Esophagus (tissue), 2 donors: ENCODE results near the gene HNRNPC. TPM values are rescaled to one million over a fixed set of nuclear protein-coding genes. Genes with fewer than 3 reads are reported as not detected.
A peak's percentile ranks its signal among the peaks of the same experiment; 100 is the strongest.
"Not testable (repeated sequence)": the region's sequence is repeated elsewhere in the genome, so short reads cannot be mapped to it uniquely, and the experiment has no call there.

Source experiments
- H3K27ac ChIP-seq, 2 donors: one replicate each; pipeline ENCODE4 v1.5.1; 2013; ENCODE audit warnings: low read depth in 2 of 2, mild to moderate bottlenecking in 2 of 2, inconsistent platforms in 1 of 2, low read length in 1 of 2, moderate library complexity in 1 of 2
- H3K27me3 ChIP-seq, 2 donors: one replicate each; pipeline ENCODE4 v1.6.1; 2013; ENCODE audit warnings: low read length in 2 of 2, control low read depth in 1 of 2, mild to moderate bottlenecking in 1 of 2; ENCODE audit not compliant: insufficient read depth in 2 of 2, control insufficient read depth in 1 of 2
- H3K36me3 ChIP-seq, 2 donors: one replicate each; pipeline ENCODE4 v1.6.1; 2013; ENCODE audit warnings: low read length in 1 of 2; ENCODE audit not compliant: control insufficient read depth in 2 of 2, insufficient read depth in 2 of 2
- H3K4me1 ChIP-seq, 2 donors: one replicate each; pipeline ENCODE4 v1.6.1; 2013; ENCODE audit warnings: low read length in 1 of 2; ENCODE audit not compliant: control insufficient read depth in 2 of 2, insufficient read depth in 2 of 2
- H3K4me3 ChIP-seq, 2 donors: one replicate each; pipeline ENCODE4 v1.5.1; 2013; ENCODE audit warnings: low read length in 2 of 2, mild to moderate bottlenecking in 2 of 2, low read depth in 1 of 2, moderate library complexity in 1 of 2
- H3K9me3 ChIP-seq, 2 donors: one replicate each; pipeline ENCODE4 v1.6.1; 2013; ENCODE audit warnings: mild to moderate bottlenecking in 2 of 2, low read depth in 1 of 2, low read length in 1 of 2, moderate library complexity in 1 of 2; ENCODE audit not compliant: control insufficient read depth in 2 of 2, insufficient read depth in 1 of 2
- WGBS, 2 donors: extraction: QIAGEN DNeasy Blood & Tissue Kit; methylation state at CpG; one replicate each; pipeline ENCODE4 v1.1.7; 2013; 5-methylcytosine and 5-hydroxymethylcytosine counted together
- polyA plus RNA-seq, 2 donors: library from polyadenylated mRNA; stranded (reverse); fragments of 200-250 nt; gene quantifications; one replicate each; pipeline ENCODE4 v1.2.3, GENCODE V29; 2013
- donor health status: healthy with polysubstance abuse.
- donor health status: Bipolar disorder and iron deficiency.

The HNRNPC gene
- polyA plus RNA-seq, 2 donors: 431 to 699 TPM

DNA sequence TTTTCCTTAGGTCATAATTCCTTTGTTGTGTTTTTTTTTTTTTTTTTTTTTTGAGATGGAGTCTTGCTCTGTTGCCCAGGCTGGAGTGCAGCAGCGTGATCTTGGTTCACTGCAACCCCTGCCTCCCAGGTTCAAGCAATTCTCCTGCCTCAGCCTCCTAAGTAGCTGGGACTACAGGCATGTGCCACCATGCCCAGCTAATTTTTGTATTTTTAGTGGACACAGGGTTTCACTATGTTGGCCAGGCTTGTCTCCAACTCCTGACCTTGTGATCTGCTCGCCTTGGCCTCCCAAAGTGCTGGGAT, 33.5 kb upstream of the HNRNPC start:
- H3K27ac ChIP-seq, H3K4me1 ChIP-seq, H3K4me3 ChIP-seq, H3K9me3 ChIP-seq, H3K27me3 ChIP-seq, H3K36me3 ChIP-seq: not testable (repeated sequence)
- 92 to 94% methylated on average over 2 of the region's 2 CpGs for WGBS, 2 donors

DNA sequence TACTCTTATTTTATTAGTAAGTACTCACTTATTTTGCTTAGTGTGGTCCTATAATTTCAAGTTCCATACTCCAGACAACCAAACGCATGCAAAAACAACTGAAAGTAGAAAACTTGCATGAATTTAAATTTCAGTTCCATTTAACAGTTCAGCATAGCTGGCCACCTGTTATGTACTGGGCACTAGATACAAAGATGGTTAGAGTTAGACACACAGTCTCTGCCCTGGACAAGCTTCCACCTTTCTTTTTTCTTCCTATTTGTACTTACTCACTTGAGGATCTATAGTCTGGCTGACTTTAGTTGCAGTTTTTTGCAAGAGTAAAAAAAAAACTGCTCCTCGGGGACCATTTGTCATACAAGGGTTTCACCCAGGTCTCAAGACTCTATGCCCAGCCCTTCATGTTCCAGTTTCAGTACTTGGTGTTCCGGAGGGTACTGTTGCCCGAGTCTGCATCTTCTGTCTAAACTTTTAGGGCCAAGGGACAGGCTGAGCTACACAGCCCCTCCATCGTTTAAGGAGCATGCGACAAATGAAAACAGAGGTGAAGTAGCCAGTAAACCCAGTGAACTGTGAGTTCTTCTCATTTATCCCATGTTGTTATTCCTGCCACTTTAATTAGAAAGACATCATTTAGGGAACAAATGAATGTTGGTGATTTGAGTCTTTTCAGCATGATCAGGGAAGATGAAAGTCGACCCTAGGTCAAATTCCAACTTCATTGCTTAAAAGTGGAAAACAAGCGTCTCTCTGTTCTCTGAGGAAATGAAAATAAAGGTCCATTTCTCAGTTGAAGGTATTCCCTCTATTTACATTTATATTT, 33.0 kb upstream of the HNRNPC start:
- Histone ChIP-seq H3K4me3 (no peak overlapping the region), H3K9me3 (no peaks in the 10 kb centered on the region)

DNA sequence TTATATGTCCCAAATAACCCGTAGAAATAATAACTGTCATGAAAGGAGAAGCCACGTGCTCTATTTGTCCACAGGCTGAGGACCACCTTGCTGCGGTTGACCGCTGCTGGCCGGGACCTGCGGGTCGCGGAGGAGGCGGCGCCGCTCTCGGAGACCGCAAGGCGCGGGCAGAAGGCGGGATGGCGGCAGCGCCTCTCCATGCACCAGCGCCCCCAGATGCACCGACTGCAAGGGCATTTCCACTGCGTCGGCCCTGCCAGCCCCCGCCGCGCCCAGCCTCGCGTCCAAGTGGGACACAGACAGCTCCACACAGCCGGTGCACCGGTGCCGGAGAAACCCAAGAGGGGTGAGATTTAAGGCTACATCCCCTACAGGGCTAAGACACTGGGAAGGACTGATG, 31.6 kb upstream of the HNRNPC start:
- Histone ChIP-seq H3K36me3 (no peaks in the 10 kb centered on the region), H3K27me3 (peaks cover 0 to 3% of the 10 kb centered on the region in 2 donors), H3K27ac (no peak overlapping the region), H3K9me3 (no peaks in the 10 kb centered on the region), H3K4me1 (peaks cover 0 to 4% of the 10 kb centered on the region in 2 donors), H3K4me3 (peak overlapping the region in 1 of 2 donors; percentile 30)
- 2 to 3% methylated on average over 30 of the region's 30 CpGs for WGBS, 2 donors

More for the DNA sequence above, 33.0 kb upstream of the HNRNPC start:
- no peak overlapping the region for H3K27ac ChIP-seq
- WGBS, 2 donors: 78 to 79% methylated on average over 8 of the region's 8 CpGs
- peaks cover 0 to 4% of the 10 kb centered on the region in 2 donors for H3K4me1 ChIP-seq
- H3K27me3 ChIP-seq: peaks cover 0 to 3% of the 10 kb centered on the region in 2 donors
- H3K36me3 ChIP-seq: no peaks in the 10 kb centered on the region

DNA sequence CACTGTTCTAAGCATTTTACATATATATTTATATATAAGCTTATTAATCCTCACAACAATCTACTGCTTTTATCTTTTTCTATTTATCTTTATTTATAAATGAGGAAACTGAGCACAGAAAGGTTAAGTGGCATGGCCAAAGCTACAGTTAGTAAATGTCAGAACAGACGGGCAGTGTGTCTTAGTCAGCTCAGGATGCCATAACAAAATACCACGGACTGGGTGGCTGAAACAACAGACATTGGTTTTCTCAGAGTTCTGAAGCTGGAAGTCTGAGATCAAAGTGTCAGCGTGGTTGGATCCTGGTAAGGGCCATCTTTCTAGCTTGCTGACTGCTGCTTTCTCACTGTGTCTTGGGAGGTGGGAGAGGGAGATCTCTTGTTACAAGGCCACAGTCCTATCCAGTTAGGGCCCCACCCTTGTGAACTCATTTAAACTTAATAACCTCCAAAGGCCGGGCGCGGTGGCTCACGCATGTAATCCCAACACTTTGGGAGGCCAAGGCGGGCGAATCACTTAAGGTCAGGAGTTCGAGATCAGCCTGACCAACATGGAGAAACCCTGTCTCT, 30.4 kb upstream of the HNRNPC start:
- Histone ChIP-seq H3K4me3 (no peak overlapping the region), H3K9me3 (no peaks in the 10 kb centered on the region), H3K27me3 (peaks cover 0 to 3% of the 10 kb centered on the region in 2 donors), H3K27ac (no peak overlapping the region), H3K4me1 (peaks cover 0 to 4% of the 10 kb centered on the region in 2 donors), H3K36me3 (no peaks in the 10 kb centered on the region)
- 83 to 87% methylated on average over 10 of the region's 10 CpGs for WGBS, 2 donors

DNA sequence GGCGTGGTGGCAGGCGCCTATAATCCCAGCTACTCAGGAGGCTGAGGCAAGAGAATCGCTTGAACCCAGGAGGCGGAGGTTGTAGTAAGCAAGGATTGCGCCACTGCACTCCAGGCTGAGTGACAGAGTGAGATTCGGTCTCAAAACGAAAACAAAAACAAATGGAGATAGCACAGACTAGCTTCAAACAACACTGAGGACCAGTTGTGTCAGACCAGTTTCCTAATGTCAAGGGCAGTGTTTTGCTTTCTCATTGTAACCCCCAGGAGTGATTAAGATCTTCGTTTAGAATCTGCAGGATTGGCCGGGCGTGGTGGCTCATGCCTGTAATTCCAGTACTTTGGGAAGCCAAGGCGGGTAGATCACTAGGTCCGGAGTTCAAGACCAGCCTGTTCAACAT, 29.1 kb upstream of the HNRNPC start:
- H3K4me1 ChIP-seq: peaks cover 0 to 4% of the 10 kb centered on the region in 2 donors
- H3K27me3 ChIP-seq: peaks cover 0 to 3% of the 10 kb centered on the region in 2 donors
- H3K27ac ChIP-seq: no peak overlapping the region
- no peak overlapping the region for H3K4me3 ChIP-seq
- H3K36me3 ChIP-seq: no peaks in the 10 kb centered on the region
- WGBS, 2 donors: 85 to 88% methylated on average over 12 of the region's 12 CpGs
- H3K9me3 ChIP-seq: no peaks in the 10 kb centered on the region

DNA sequence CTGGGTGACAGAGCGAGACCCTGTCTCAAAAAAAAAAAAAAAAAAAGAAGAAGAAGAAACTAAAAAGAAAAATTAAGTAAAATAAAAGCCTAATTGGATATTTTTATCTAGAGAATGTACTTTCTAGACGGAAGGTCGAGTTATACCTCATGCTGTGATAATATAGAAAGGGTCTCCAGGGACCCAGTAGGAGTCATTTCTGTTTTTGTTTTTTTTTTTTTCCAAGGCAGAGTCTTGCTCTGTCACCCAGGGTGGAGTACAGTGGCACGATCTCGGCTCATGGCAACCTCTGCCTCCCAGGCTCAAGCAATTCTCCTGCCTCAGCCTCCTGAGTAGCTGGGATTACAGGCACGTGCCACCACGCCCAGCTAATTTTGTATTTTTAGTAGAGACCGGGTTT, 24.8 kb upstream of the HNRNPC start:
- not testable (repeated sequence) for H3K27me3 ChIP-seq, H3K36me3 ChIP-seq, H3K4me1 ChIP-seq, H3K4me3 ChIP-seq, H3K27ac ChIP-seq, H3K9me3 ChIP-seq
- 86 to 88% methylated on average over 8 of the region's 8 CpGs for WGBS, 2 donors

DNA sequence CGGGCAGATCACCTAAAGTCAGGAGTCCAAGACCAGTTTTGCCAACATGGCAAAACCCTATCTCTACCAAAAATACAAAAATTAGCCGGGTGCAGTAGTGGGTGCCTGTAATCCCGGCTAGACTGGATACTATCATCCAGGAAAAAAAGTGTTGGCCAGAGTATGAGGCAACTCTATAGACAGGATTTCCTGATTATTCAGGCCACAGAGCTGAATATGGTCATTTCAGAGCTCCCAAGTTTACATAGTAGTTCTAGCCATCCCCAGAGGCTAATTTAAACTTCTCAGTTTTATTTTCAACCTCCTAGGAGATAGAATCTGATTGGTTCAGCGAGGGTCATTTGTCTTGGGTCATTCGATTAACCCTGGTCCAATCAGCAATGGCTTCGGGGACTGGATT, 17.9 kb upstream of the HNRNPC start:
- H3K27me3 ChIP-seq: no peaks in the 10 kb centered on the region
- H3K4me3 ChIP-seq: no peak overlapping the region
- no peaks in the 10 kb centered on the region for H3K36me3 ChIP-seq
- WGBS, 2 donors: 85 to 89% methylated on average over 6 of the region's 6 CpGs
- H3K9me3 ChIP-seq: no peaks in the 10 kb centered on the region
- no peak overlapping the region for H3K27ac ChIP-seq
- H3K4me1 ChIP-seq: no peaks in the 10 kb centered on the region

DNA sequence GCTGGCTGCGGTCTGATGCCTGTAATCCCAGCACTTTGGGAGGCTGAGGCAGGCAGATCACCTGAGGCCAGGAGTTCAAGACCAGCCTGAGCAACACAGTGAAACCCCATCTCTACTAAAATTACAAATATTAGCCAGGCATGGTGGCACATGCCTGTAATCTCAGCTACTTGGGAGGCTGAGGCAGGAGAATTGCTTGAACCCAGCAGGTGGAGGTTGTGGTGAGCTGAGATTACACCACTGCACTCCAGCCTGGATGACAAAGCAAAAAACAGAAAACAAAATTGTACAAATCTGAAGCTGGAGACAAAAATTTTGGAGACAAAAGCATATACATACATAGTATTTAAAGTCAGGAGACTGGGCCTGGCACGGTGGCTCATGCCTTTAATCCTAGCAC, 17.3 kb upstream of the HNRNPC start:
- H3K9me3 ChIP-seq, H3K4me3 ChIP-seq, H3K36me3 ChIP-seq, H3K4me1 ChIP-seq, H3K27ac ChIP-seq, H3K27me3 ChIP-seq: not testable (repeated sequence)
- 96 to 98% methylated on average over 2 of the region's 2 CpGs for WGBS, 2 donors

DNA sequence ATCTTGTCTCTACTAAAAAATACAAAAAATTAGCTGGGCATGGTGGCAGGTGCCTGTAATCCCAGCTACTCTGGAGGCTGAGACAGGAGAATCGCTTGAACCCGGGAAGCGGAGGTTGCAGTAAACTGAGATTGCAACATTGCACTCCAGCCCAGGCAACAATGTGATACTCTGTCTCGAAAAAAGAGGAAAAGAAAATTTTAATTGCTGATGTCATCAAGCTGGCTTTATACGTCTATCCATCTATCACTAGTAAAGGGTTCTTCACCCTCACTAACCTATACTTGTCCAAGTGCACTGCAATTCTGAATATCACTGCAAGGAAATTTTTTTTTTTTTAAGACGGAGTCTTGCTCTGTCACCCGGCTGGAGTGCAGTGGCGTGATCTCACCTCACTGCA, 12.7 kb upstream of the HNRNPC start:
- not testable (repeated sequence) for H3K4me1 ChIP-seq
- WGBS, 2 donors: 85 to 88% methylated on average over 8 of the region's 8 CpGs

DNA sequence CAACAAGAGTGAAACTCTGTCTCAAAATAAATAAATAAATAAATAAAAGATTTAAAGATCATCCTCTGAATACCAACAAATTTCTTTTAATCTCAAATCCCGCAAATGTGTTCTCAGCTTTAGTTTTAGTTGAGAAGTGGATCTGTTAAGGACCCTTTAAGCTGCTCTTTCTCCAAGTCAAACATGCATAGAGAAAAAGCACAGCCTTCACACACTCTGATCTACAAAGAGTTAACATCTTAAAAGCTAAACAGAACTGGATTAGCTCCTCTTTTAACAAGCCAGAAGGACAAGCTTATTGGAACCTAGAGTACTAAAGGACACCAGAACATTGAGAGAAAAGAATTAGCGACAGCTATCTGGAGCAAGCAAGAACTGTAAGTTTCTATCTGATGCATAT, 10.5 kb upstream of the HNRNPC start, which contains the start of gene RPGRIP1:
Gene RPGRIP1 (plus strand): TSS at position 301 of the 400 bp plus-strand sequence. CDS start 7,894 bp downstream, outside the sequence.
- Histone ChIP-seq H3K27ac (no peak within 1 kb of the TSS), H3K4me3 (no peak within 1 kb of the TSS), H3K9me3 (no peaks in the 10 kb centered on the region), H3K4me1 (no peaks in the 10 kb centered on the region), H3K36me3 (no peaks in the 10 kb centered on the region), H3K27me3 (no peaks in the 10 kb centered on the region)
- 96 to 98% methylated on average over 2 of the region's 2 CpGs for WGBS, 2 donors

More for the DNA sequence above, 12.7 kb upstream of the HNRNPC start:
- H3K27ac ChIP-seq, H3K36me3 ChIP-seq, H3K27me3 ChIP-seq, H3K4me3 ChIP-seq, H3K9me3 ChIP-seq: not testable (repeated sequence)
